Kidney (tissue), 14 donors: ENCODE measurements around the gene KPTN. TPM values are rescaled to one million over a fixed set of nuclear protein-coding genes. Genes with fewer than 3 reads are reported as not detected.

Experiments used
- DNase-seq, 5 donors: peaks; one replicate each; pipeline ENCODE4 v3.0.0-alpha.2; 2013 to 2020
- FAIRE-seq: peaks from 2 replicates; lab custom pipeline; 2012; peaks lifted over from hg19 to GRCh38; lab: Jason Lieb, UNC
- H3K27ac ChIP-seq, 2 donors: one replicate each; pipeline ENCODE4 v1.7.0; 2013; ENCODE audit warnings: low read depth in 2 of 2, low read length in 2 of 2, inconsistent platforms in 1 of 2
- H3K27me3 ChIP-seq: one replicate; pipeline ENCODE4 v1.7.1; 2013; ENCODE audit warnings: low read length, inconsistent platforms; ENCODE audit not compliant: control insufficient read depth, insufficient read depth
- H3K36me3 ChIP-seq, 3 donors: one replicate each; pipeline versions ENCODE4 v1.7.0 to v1.7.1; 2013; ENCODE audit warnings: low read length in 3 of 3, control low read depth in 1 of 3, inconsistent platforms in 1 of 3; ENCODE audit not compliant: insufficient read depth in 3 of 3, control insufficient read depth in 2 of 3
- H3K4me1 ChIP-seq, 3 donors: one replicate each; pipeline versions ENCODE4 v1.7.0 to v1.7.1; 2013; ENCODE audit warnings: low read length in 3 of 3, inconsistent platforms in 1 of 3, low read depth in 1 of 3; ENCODE audit not compliant: control insufficient read depth in 2 of 3, insufficient read depth in 2 of 3
- H3K4me3 ChIP-seq, 3 donors: one replicate each; pipeline versions ENCODE4 v1.7.0 to v1.8.1; 2013; ENCODE audit warnings: low read length in 3 of 3, control low read depth in 1 of 3, inconsistent platforms in 1 of 3
- H3K9ac ChIP-seq, 3 donors: one replicate each; pipeline versions ENCODE4 v1.7.0 to v1.7.1; 2013; ENCODE audit warnings: low read length in 3 of 3, control low read depth in 1 of 3, inconsistent platforms in 1 of 3
- H3K9me3 ChIP-seq, 3 donors: one replicate each; pipeline versions ENCODE4 v1.7.0 to v1.7.1; 2013; ENCODE audit warnings: low read length in 3 of 3, control low read depth in 1 of 3, inconsistent platforms in 1 of 3; ENCODE audit not compliant: control insufficient read depth in 2 of 3, insufficient read depth in 1 of 3
- intact Hi-C: fragments of 100-400 bp; cut with DNase I; formaldehyde crosslinking; loops from one replicate; pipeline ENCODE4 v1.11.1; 2022
- polyA plus RNA-seq: library from polyadenylated mRNA; stranded (reverse); fragments of 350-450 nt; fragmentation: Illumina TruSeq; extraction: RNeasy Lipid Tissue Mini Kit (QIAGEN cat#74804); gene quantifications from one replicate; pipeline ENCODE4 v1.2.3, GENCODE V29; 2014; ENCODE audit warnings: low read depth, low replicate concordance; ENCODE audit not compliant: insufficient read depth
- total RNA-seq: library from RNA; stranded (reverse); fragmentation: NEBNext Ultra II Directional; extraction: Animal tissue kit (Norgen Biotek cat#: 25700); gene quantifications from one replicate; pipeline ENCODE4 v1.2.1, GENCODE V29; 2021
- TF ChIP-seq, protein P1 (sequence below): IDR thresholded peaks from 3 replicates; pipeline ENCODE4 v1.5.1; 2012; ENCODE audit warnings: mild to moderate bottlenecking, moderate library complexity, borderline replicate concordance; ENCODE audit not compliant: insufficient read depth; ENCODE audit errors: extremely low read depth
- donor health status: control.
- donor health status: control.
- donor health status: control.
- donor health status: control.
- donor health status: control.
- donor health status: DM: yes; HTN: yes; CAD: no.
- donor health status: Normal renal cell carcinoma (clear cell type).

Gene KPTN
- total and polyA plus RNA-seq, 2 donors from 2014 or later: 7.4 to 25.5 TPM

DNA sequence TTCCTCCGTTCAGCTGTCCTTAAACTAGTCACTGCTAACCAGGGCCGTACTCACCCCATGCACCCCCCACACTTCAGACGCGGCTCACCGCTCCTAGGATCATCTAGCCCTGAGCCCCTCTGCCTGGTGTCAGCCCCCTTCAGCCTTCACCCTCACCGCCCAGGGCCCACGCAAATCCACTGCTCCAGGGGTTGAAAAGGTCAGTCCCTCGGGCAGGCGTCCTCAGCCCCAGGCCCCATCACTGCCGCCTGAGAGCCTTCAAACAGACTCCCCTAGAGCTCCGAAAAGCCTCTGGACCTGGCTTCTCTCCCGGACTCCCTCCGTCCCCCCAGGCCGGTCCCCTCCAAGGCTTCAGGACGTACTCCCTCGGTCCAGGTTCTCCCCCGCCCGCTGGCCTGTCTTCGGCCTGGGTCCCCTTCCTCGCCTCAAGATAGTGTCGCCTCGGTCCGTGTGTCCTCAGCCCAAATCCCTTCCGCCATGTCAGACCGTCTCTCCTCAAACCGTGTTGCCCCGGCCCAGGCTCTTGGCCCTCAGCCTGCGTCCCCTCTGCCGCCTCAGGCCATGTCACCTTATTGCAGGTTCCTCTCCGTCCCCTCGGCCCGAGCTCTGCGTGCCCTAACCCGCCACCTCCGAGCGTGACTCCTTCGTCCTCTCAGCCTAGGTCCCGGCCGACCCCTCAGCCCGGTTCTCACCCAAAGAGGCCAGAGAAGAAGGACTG lies 30.3 kb upstream of the KPTN start:
- Histone ChIP-seq H3K27ac (peak overlapping the region; percentile 99), H3K9ac (peak overlapping the region; percentile 90 to 100 (median 99)), H3K4me1 (peaks cover 4 to 42% (median 39%) of the 10 kb centered on the region in 3 donors), H3K4me3 (peak overlapping the region; percentile 91 to 99 (median 97)), H3K27me3 (no peaks in the 10 kb centered on the region), H3K36me3 (no peaks in the 10 kb centered on the region), H3K9me3 (no peaks in the 10 kb centered on the region)
- TF ChIP-seq, protein P1, sequence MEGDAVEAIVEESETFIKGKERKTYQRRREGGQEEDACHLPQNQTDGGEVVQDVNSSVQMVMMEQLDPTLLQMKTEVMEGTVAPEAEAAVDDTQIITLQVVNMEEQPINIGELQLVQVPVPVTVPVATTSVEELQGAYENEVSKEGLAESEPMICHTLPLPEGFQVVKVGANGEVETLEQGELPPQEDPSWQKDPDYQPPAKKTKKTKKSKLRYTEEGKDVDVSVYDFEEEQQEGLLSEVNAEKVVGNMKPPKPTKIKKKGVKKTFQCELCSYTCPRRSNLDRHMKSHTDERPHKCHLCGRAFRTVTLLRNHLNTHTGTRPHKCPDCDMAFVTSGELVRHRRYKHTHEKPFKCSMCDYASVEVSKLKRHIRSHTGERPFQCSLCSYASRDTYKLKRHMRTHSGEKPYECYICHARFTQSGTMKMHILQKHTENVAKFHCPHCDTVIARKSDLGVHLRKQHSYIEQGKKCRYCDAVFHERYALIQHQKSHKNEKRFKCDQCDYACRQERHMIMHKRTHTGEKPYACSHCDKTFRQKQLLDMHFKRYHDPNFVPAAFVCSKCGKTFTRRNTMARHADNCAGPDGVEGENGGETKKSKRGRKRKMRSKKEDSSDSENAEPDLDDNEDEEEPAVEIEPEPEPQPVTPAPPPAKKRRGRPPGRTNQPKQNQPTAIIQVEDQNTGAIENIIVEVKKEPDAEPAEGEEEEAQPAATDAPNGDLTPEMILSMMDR: no peak
- FAIRE-seq: no peak
- intact Hi-C loops: no loop called here
- DNase-seq: peak in 1 of 5 donors; percentile 13

DNA sequence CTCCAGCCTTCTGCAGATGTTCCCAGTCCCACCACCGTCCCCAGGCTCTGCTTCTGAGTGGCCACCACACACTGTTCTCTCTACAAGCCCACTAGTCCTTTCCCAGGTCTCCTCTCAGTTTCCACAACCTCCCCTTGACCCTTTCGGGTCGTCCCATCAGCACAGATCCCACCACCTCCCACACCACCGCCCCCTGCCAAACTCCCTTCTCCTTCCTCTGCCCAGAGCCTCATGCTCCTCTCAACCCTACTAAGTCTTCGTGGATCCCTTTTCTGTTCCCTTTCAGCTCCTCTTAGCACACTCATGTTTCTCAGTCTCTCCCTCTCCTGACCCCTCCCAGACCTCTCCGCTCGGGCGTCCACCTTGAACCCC lies 28.9 kb upstream of the KPTN start:
- H3K27me3 ChIP-seq: no peaks in the 10 kb centered on the region
- H3K4me1 ChIP-seq: peaks cover 4 to 50% (median 49%) of the 10 kb centered on the region in 3 donors
- FAIRE-seq (no peak), DNase-seq (no peak)
- no peaks in the 10 kb centered on the region for H3K36me3 ChIP-seq
- intact Hi-C loops: no loop called here
- TF ChIP-seq, protein P1: no peak
- no peaks in the 10 kb centered on the region for H3K9me3 ChIP-seq
- peak overlapping the region; percentile 84 to 90 for H3K27ac ChIP-seq
- H3K4me3 ChIP-seq: peak overlapping the region in 2 of 3 donors; percentile 64 to 99
- H3K9ac ChIP-seq: peak overlapping the region in 2 of 3 donors; percentile 61 to 100

DNA sequence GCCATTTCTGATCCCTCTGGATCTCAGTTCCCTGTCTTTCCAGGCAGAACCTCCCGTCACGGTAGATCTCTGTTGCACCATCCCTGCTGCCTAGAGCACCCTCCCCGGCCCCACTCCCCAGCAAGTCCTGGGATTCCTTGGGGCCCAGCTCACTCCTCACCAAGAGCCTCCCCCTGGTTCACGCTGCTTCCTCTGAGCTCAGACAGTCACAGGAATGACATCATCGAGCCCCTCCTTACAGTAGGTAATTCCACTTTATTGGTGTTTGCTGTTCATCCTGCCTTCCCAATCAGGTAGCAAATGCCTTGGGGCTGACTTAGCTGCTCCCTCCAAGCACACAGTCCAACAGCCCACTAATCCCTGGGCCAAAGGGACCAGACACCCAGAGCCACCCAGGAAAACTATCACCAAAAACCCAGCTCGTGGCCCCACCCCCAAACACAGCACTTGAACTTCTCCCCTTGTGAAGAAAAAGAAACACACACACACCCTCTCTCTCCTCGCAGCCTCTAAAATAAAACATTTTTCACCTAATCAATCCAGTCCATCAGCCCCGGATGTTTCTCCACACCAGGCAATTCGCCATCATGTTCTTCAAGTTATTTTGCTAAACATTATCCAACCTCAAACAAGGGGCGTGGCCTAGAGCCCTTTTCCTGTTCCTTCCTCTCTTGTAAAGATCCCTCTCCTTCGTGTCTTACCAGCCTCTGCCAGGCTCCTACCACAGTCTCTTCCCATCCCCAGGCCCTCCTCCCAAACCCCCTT lies 28.3 kb upstream of the KPTN start:
- Histone ChIP-seq H3K4me1 (peaks cover 4 to 56% (median 54%) of the 10 kb centered on the region in 3 donors), H3K4me3 (peak overlapping the region; percentile 16 to 99 (median 64)), H3K9me3 (no peaks in the 10 kb centered on the region), H3K27me3 (no peaks in the 10 kb centered on the region), H3K27ac (peak overlapping the region; percentile 84 to 90), H3K9ac (peak overlapping the region in 2 of 3 donors; percentile 34 to 100), H3K36me3 (no peaks in the 10 kb centered on the region)
- FAIRE-seq (no peak), DNase-seq (peak in 2 of 5 donors; percentile 37 to 71)
- intact Hi-C loops: no loop called here
- TF ChIP-seq, protein P1: no peak
